Thyroid gland (tissue), 4 donors: ENCODE measurements around the gene RNF17. TPM values are rescaled to one million over a fixed set of nuclear protein-coding genes. Genes with fewer than 3 reads are reported as not detected.
A peak's percentile ranks its signal among the peaks of the same experiment; 100 is the strongest.
"Not testable (repeated sequence)": the region's sequence is repeated elsewhere in the genome, so short reads cannot be mapped to it uniquely, and the experiment has no call there.

Experiments
- DNase-seq, 2 donors: peaks; one replicate each; pipeline ENCODE4 v3.0.0-alpha.2; 2019
- H3K27ac ChIP-seq, 3 donors: fragments of 200-600 bp; sonication (generic); 1 replicate in 2 of 3; 2 replicates in 1 of 3; pipeline ENCODE4 v1.5.1; 2016 to 2019; ENCODE audit warnings: mild to moderate bottlenecking in 1 of 3, moderate library complexity in 1 of 3
- H3K27me3 ChIP-seq: fragments of 200-600 bp; sonication (generic); one replicate; pipeline ENCODE4 v1.5.1; 2019
- H3K36me3 ChIP-seq, 2 donors: fragments of 200-600 bp; sonication (generic); one replicate each; pipeline ENCODE4 v1.5.1; 2016 to 2019
- H3K4me1 ChIP-seq, 2 donors: fragments of 200-600 bp; sonication (generic); one replicate each; pipeline ENCODE4 v1.5.1; 2017 to 2019
- H3K4me3 ChIP-seq, 3 donors: fragments of 200-600 bp; sonication (generic); replicated peaks in 1 of 3; 1 replicate in 2 of 3; 2 replicates in 1 of 3; pipeline ENCODE4 v1.5.1; 2016; ENCODE audit warnings: mild to moderate bottlenecking in 1 of 3
- H3K9me3 ChIP-seq: fragments of 200-600 bp; sonication (generic); one replicate; pipeline ENCODE4 v1.5.1; 2017
- CTCF ChIP-seq, 6 experiments: fragments of 200-600 bp in 3 of 6; fragments of 450-650 bp in 3 of 6; sonication (generic) in 3 of 6; IDR thresholded peaks; one replicate each; pipeline ENCODE4 v1.5.1; 2016 to 2019; ENCODE audit warnings: antibody characterized with exemption in 6 of 6, mild to moderate bottlenecking in 2 of 6, inconsistent platforms in 1 of 6, moderate library complexity in 1 of 6
- POLR2A ChIP-seq, 2 donors: fragments of 450-650 bp; IDR thresholded peaks; one replicate each; pipeline ENCODE4 v1.6.1; 2017; ENCODE audit warnings: antibody characterized with exemption in 2 of 2, mild to moderate bottlenecking in 2 of 2, moderate library complexity in 1 of 2
- WGBS, 2 donors: methylation state at CpG; one replicate each; pipeline ENCODE4 v1.1.5; 2017; 5-methylcytosine and 5-hydroxymethylcytosine counted together
- intact Hi-C: fragments of 100-400 bp; cut with DNase I; formaldehyde crosslinking; loops from one replicate; pipeline ENCODE4 v1.15.1; 2023
- total RNA-seq, 4 donors: library from RNA; depleted of rRNA; stranded (reverse); fragments of >200 nt; gene quantifications; one replicate each; pipeline ENCODE4 v1.2.3, GENCODE V29; 2016

The RNF17 gene
- total RNA-seq, 4 donors from 2014 or later: 0.11 to 0.83 (median 0.13) TPM; not detected in 1

- WGBS, 2 donors: 83 to 90% methylated on average over 2 of the region's 2 CpGs
- H3K4me1 ChIP-seq: no peaks in the 10 kb centered on the region
- intact Hi-C loops: no loop called here
Observed at GRCh38 chr13:24821207-24821606, 57.2 kb downstream of the RNF17 start.

GRCh38 chr13:24822640-24823039 lies 58.7 kb downstream of the RNF17 start:
- 89 to 93% methylated on average over 5 of the region's 5 CpGs for WGBS, 2 donors
- DNase-seq: no peak
- intact Hi-C loops: no loop called here

More at GRCh38 chr13:24821207-24821606, 57.2 kb downstream of the RNF17 start:
- no peak overlapping the region for H3K4me3 ChIP-seq
- no peaks in the 10 kb centered on the region for H3K9me3 ChIP-seq
- DNase-seq: no peak
- no peaks in the 10 kb centered on the region for H3K36me3 ChIP-seq
- H3K27me3 ChIP-seq: no peaks in the 10 kb centered on the region
- TF ChIP-seq CTCF (IDR thresholded peaks at IDR 0.05) (no peak), POLR2A (IDR thresholded peaks at IDR 0.05) (no peak)
- H3K27ac ChIP-seq: no peak overlapping the region

GRCh38 chr13:24823122-24823710 lies 59.2 kb downstream of the RNF17 start:
- H3K4me1 ChIP-seq: not testable (repeated sequence)

More at GRCh38 chr13:24822640-24823039, 58.7 kb downstream of the RNF17 start:
- TF ChIP-seq CTCF (IDR thresholded peaks at IDR 0.05) (no peak), POLR2A (IDR thresholded peaks at IDR 0.05) (no peak)
- Histone ChIP-seq H3K4me3 (no peak overlapping the region), H3K27me3 (no peaks in the 10 kb centered on the region), H3K27ac (no peak overlapping the region), H3K36me3 (no peaks in the 10 kb centered on the region), H3K4me1 (no peaks in the 10 kb centered on the region), H3K9me3 (no peaks in the 10 kb centered on the region)

GRCh38 chr13:24827799-24828198 lies 63.8 kb downstream of the RNF17 start:
- Histone ChIP-seq H3K4me3 (no peak overlapping the region), H3K27me3 (no peaks in the 10 kb centered on the region), H3K27ac (no peak overlapping the region), H3K9me3 (no peaks in the 10 kb centered on the region), H3K4me1 (no peaks in the 10 kb centered on the region), H3K36me3 (no peaks in the 10 kb centered on the region)
- TF ChIP-seq CTCF (IDR thresholded peaks at IDR 0.05): no peak
- TF ChIP-seq POLR2A (IDR thresholded peaks at IDR 0.05): no peak
- DNase-seq: no peak
- WGBS, 2 donors: 97% methylated on average over 1 of the region's 1 CpG
- intact Hi-C loops: no loop called here

More at GRCh38 chr13:24823122-24823710, 59.2 kb downstream of the RNF17 start:
- H3K36me3 ChIP-seq, H3K9me3 ChIP-seq, H3K27ac ChIP-seq, H3K4me3 ChIP-seq, DNase-seq, intact Hi-C loops, H3K27me3 ChIP-seq: not testable (repeated sequence)
- 90 to 91% methylated on average over 5 of the region's 5 CpGs for WGBS, 2 donors

GRCh38 chr13:24834902-24835510 lies 71.0 kb downstream of the RNF17 start:
- 77 to 78% methylated on average over 9 of the region's 9 CpGs for WGBS, 2 donors
- Histone ChIP-seq H3K27ac (no peak overlapping the region), H3K4me3 (no peak overlapping the region), H3K4me1 (no peaks in the 10 kb centered on the region), H3K27me3 (no peaks in the 10 kb centered on the region), H3K9me3 (no peaks in the 10 kb centered on the region), H3K36me3 (no peaks in the 10 kb centered on the region)
- peak; percentile 4 to 8 for DNase-seq
- TF ChIP-seq CTCF (IDR thresholded peaks at IDR 0.05) (no peak), POLR2A (IDR thresholded peaks at IDR 0.05) (no peak)
- intact Hi-C loops: no loop called here

- WGBS, 2 donors: 93 to 94% methylated on average over 2 of the region's 2 CpGs
Observed at GRCh38 chr13:24837528-24837927, 73.6 kb downstream of the RNF17 start.

More at GRCh38 chr13:24837528-24837927, 73.6 kb downstream of the RNF17 start:
- H3K36me3 ChIP-seq, H3K4me1 ChIP-seq, DNase-seq, H3K9me3 ChIP-seq, H3K4me3 ChIP-seq, intact Hi-C loops, H3K27ac ChIP-seq, H3K27me3 ChIP-seq: not testable (repeated sequence)
